Breast epithelium (tissue), 4 donors: Measurements from ENCODE around the gene CIRBP. TPM values are rescaled to one million over a fixed set of nuclear protein-coding genes. Genes with fewer than 3 reads are reported as not detected.
A peak's percentile ranks its signal among the peaks of the same experiment; 100 is the strongest.

Experiments
- DNase-seq, 2 donors: peaks; one replicate each; pipeline ENCODE4 v3.0.0-alpha.2; 2019; ENCODE audit warnings: low spot score in 2 of 2
- H3K27ac ChIP-seq, 2 donors: fragments of 200-600 bp; sonication (generic) in 1 of 2; one replicate each; pipeline ENCODE4 v1.5.1; 2016 to 2019; ENCODE audit warnings: mild to moderate bottlenecking in 1 of 2
- H3K27me3 ChIP-seq, 2 donors: fragments of 200-600 bp; sonication (generic) in 1 of 2; one replicate each; pipeline versions ENCODE4 v1.5.1 to v1.6.0; 2017 to 2019; ENCODE audit warnings: control low read depth in 1 of 2, mild to moderate bottlenecking in 1 of 2
- H3K36me3 ChIP-seq: fragments of 200-600 bp; one replicate; pipeline ENCODE4 v1.5.1; 2019
- H3K4me1 ChIP-seq, 2 donors: fragments of 200-600 bp; sonication (generic); one replicate each; pipeline ENCODE4 v1.5.1; 2016 to 2019; ENCODE audit warnings: control low read depth in 1 of 2
- H3K4me3 ChIP-seq, 3 donors: fragments of 200-600 bp; sonication (generic); 1 replicate in 2 of 3; 2 replicates in 1 of 3; pipeline ENCODE4 v1.5.1; 2016 to 2019; ENCODE audit warnings: mild to moderate bottlenecking in 3 of 3, moderate library complexity in 2 of 3
- H3K9me3 ChIP-seq, 2 donors: fragments of 200-600 bp; sonication (generic) in 1 of 2; one replicate each; pipeline ENCODE4 v1.5.1; 2016 to 2019; ENCODE audit warnings: control low read depth in 1 of 2
- POLR2A ChIP-seq: fragments of 450-650 bp; IDR thresholded peaks from one replicate; pipeline ENCODE4 v1.6.1; 2016; ENCODE audit warnings: antibody characterized with exemption, mild to moderate bottlenecking, moderate library complexity
- POLR2AphosphoS5 ChIP-seq, 3 donors: sonication (generic); formaldehyde crosslinking; IDR thresholded peaks; one replicate each; pipeline ENCODE4 v1.6.1; 2017; ENCODE audit warnings: antibody characterized with exemption in 3 of 3
- intact Hi-C: fragments of 100-400 bp; cut with DNase I; formaldehyde crosslinking; loops from one replicate; pipeline ENCODE4 v1.15.1; 2023; ENCODE audit warnings: low total_unique reads
- total RNA-seq, 3 donors: library from RNA; depleted of rRNA; stranded (reverse); fragments of >200 nt; gene quantifications; one replicate each; pipeline ENCODE4 v1.1.0, GENCODE V29; 2016
- TF ChIP-seq, protein P1 (sequence below), 3 donors: fragments of 450-650 bp; IDR thresholded peaks; one replicate each; pipeline ENCODE4 v1.5.1; 2016 to 2017; ENCODE audit warnings: antibody characterized with exemption in 3 of 3, mild to moderate bottlenecking in 3 of 3, moderate library complexity in 3 of 3

Gene CIRBP
- total RNA-seq, 3 donors from 2014 or later, result 458 to 758 (median 656) TPM

DNA sequence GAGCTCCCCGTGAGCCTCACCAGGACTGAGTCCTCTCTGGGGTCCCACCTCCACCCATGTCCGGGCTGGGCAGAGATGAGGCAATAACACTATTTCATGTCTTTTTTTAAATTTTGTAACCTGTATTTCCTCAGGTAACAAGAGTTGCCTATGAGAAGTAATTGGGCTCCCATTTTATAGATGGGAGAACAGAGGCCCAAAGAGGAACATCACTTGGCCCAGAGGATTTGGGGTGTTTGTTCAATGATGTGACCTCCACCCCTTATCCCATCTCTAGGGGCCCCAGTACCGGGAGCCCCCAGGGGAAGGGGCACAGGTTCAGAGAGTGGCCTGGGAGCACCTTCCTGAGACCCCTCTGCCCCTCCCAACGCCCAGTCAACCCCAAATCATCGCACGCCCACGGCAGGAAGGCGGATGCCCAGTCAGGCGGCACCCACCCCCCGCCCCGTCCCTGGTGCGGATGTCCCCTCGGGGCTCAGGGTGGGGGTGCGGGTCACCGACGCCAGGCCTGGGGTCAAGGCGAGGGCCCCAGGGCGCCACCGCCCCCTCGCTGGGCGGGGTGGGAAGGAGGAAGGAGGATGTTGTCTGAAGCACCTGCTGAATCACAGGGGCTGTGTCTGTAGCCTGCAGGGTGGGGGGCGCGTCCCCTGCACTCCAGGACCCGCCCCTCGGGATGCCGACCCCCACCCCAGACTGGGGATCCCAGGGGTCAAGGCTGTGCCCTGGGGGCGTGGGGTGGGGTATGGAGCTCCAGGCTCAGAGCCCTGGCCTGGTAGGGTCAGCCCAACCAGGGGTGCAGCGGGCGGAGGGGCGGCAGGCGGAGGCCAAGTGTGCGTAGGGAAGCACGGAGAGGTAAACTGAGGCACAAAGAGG is 9.0 kb upstream of the CIRBP start:
- Histone ChIP-seq H3K36me3 (peaks cover 7% of the 10 kb centered on the region), H3K27ac (peak overlapping the region; percentile 97 to 98), H3K4me1 (peaks cover 22 to 34% of the 10 kb centered on the region in 2 donors), H3K27me3 (no peaks in the 10 kb centered on the region), H3K9me3 (no peaks in the 10 kb centered on the region), H3K4me3 (peak overlapping the region; percentile 57 to 79 (median 70))
- no peak for DNase-seq
- TF ChIP-seq POLR2A (no peak), POLR2AphosphoS5 (IDR thresholded peaks at IDR 0.05) (no peak)
- TF ChIP-seq, protein P1, sequence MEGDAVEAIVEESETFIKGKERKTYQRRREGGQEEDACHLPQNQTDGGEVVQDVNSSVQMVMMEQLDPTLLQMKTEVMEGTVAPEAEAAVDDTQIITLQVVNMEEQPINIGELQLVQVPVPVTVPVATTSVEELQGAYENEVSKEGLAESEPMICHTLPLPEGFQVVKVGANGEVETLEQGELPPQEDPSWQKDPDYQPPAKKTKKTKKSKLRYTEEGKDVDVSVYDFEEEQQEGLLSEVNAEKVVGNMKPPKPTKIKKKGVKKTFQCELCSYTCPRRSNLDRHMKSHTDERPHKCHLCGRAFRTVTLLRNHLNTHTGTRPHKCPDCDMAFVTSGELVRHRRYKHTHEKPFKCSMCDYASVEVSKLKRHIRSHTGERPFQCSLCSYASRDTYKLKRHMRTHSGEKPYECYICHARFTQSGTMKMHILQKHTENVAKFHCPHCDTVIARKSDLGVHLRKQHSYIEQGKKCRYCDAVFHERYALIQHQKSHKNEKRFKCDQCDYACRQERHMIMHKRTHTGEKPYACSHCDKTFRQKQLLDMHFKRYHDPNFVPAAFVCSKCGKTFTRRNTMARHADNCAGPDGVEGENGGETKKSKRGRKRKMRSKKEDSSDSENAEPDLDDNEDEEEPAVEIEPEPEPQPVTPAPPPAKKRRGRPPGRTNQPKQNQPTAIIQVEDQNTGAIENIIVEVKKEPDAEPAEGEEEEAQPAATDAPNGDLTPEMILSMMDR (IDR thresholded peaks at IDR 0.05), result no peak
- intact Hi-C loops, result no loop called here

DNA sequence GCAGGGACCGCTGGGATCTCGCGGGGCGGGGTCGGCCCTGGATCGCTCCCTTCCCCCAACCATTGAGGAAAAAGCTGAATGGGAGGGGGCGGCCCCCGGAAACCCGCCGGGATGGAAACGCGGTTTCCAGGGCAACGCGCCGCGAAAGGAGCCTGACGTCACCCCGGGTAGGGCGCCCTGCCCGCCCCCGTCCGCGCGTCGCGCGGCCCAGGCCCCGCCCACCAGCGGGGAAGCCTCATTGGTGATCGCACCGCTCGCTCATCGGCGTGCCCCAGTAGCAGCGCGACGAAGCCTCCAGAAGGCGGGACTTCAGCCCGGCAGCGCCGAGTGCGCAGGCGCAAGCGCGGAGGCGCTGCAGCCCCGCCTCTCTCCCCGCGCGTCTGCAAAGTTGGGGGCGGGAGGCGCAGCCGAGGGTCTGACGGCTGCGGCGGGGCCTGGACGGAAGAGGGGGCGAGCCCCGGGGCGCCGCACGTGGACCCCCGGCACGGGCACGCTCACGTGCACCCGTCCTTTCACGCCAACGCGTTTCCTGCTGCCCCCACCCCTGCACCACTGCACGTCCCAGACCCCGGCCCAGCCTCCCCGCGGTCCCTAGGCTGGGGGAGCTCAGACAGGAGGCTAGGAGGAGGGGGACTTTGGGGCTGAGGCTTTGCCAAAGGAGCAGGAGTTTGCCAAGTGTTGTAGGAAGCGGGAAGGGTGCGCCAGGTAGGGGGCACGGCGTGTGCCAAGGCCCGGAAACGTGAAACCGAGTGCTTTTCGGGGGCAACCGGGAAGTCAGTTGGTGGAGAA is 8.2 kb upstream of the CIRBP start:
- no peaks in the 10 kb centered on the region for H3K36me3 ChIP-seq
- TF ChIP-seq POLR2AphosphoS5 (IDR thresholded peaks at IDR 0.05) (peak in 2 of 3 donors; percentile 29 to 61), POLR2A (no peak)
- TF ChIP-seq, protein P1 (IDR thresholded peaks at IDR 0.05), result no peak
- intact Hi-C loops, result no loop called here
- H3K27ac ChIP-seq, result peak overlapping the region; percentile 97 to 98
- H3K9me3 ChIP-seq, result no peaks in the 10 kb centered on the region
- peak overlapping the region; percentile 57 to 79 (median 70) for H3K4me3 ChIP-seq
- H3K4me1 ChIP-seq, result peaks cover 24 to 41% of the 10 kb centered on the region in 2 donors
- H3K27me3 ChIP-seq, result no peaks in the 10 kb centered on the region
- peak; percentile 95 for DNase-seq

DNA sequence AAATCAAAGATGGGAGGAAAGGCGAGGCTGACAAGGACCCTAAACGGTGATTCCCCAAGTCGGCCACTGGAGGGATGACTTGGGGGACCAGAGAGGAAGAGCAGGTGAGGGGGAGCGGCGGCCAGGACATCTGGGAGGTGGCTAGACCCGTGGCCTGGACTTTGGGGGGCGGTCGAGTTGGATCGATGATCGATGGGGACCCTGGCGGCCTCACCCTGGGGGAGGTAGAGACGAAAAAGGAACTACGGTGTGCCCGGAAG is 7.7 kb upstream of the CIRBP start:
- no peak for DNase-seq
- Histone ChIP-seq H3K27ac (peak overlapping the region; percentile 97 to 98), H3K9me3 (no peaks in the 10 kb centered on the region), H3K4me1 (peaks cover 29 to 46% of the 10 kb centered on the region in 2 donors), H3K4me3 (peak overlapping the region; percentile 57 to 79 (median 70)), H3K36me3 (no peaks in the 10 kb centered on the region), H3K27me3 (no peaks in the 10 kb centered on the region)
- TF ChIP-seq POLR2AphosphoS5 (IDR thresholded peaks at IDR 0.05) (no peak), POLR2A (no peak)
- TF ChIP-seq, protein P1 (IDR thresholded peaks at IDR 0.05), result peak in 2 of 3 donors; percentile 34 to 53
- intact Hi-C loops, result no loop called here

DNA sequence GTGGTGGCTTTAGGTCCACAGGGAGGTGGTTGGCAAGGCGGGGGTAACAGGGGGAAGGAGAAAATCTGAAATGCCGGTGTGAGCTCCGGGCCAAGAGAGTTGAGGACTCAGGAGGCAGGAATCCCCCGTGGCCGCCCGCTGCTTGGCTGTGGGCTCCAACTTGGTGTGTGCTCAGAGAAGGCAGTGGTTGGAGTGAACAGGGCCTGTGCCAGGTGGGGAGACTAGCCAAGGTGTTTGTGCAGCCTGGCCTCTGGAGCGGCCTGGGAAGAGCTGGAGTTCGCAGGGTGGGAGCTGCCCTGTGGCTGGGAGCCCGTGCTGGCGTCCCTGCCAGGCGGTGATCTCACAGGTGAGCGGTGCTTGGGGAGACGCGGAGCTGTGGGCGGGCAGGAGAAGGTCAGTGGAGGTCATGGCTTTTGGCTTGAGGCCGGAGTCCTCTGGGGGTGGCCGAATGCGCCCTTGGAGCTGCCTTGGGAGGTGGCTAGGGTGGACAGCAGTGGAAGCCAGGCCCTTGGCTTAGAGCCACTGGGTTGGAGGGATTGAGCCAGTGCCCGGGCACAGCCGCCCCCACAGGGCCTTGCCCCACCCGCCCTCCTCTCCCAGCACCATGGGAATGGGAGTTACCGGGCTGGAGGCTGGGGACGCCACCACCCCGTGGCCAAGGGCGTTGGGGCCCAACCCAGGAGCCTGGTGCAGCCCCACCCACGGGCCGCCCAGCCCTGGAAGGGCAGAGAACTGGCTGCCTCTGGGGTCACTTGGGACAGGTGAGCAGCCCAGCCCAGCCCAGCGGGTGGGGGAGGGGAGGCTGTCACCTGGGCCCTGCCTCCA is 7.1 kb upstream of the CIRBP start:
- no peaks in the 10 kb centered on the region for H3K27me3 ChIP-seq
- peak; percentile 84 to 91 for DNase-seq
- H3K4me1 ChIP-seq, result peaks cover 34 to 48% of the 10 kb centered on the region in 2 donors
- intact Hi-C loops, result no loop called here
- peak overlapping the region; percentile 97 to 98 for H3K27ac ChIP-seq
- TF ChIP-seq POLR2A (no peak), POLR2AphosphoS5 (IDR thresholded peaks at IDR 0.05) (peak in 2 of 3 donors; percentile 44 to 55)
- no peaks in the 10 kb centered on the region for H3K9me3 ChIP-seq
- no peaks in the 10 kb centered on the region for H3K36me3 ChIP-seq
- peak overlapping the region; percentile 57 to 79 (median 70) for H3K4me3 ChIP-seq

DNA sequence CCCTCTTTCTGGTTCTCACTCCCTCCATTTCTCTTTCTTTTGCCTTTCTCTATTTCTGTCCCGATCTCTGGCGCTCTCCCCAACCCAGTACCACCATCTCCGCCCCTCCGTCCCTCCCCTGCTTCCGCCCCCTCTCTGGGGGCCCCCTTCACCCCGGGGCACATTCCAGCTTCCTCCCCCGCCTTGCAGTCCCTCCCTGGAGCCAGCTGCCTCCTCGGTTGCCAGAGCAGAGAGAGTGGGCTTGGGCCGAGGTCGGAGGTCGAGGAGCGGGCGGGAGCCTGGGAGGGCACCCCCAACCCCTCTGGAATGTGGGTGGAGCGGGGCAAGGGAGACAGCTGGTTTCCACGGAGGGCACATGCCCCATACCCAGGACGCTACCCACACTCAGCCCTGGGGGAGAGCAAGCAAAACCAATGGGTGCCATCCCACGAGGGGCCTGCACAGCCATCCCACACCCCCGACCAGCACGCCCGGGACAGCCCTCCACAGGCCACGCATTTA is 6.5 kb upstream of the CIRBP start:
- intact Hi-C loops, result no loop called here
- Histone ChIP-seq H3K4me1 (peaks cover 41 to 55% of the 10 kb centered on the region in 2 donors), H3K36me3 (no peaks in the 10 kb centered on the region), H3K4me3 (peak overlapping the region in 2 of 3 donors; percentile 70 to 79), H3K9me3 (no peaks in the 10 kb centered on the region), H3K27me3 (no peaks in the 10 kb centered on the region), H3K27ac (peak overlapping the region; percentile 97 to 98)
- peak in 1 of 2 donors; percentile 20 for DNase-seq
- TF ChIP-seq POLR2AphosphoS5 (IDR thresholded peaks at IDR 0.05) (no peak), POLR2A (no peak)
- TF ChIP-seq, protein P1 (IDR thresholded peaks at IDR 0.05), result no peak
